GM19372 (cell line): ENCODE results near the gene ACTMAP.
"Not testable (repeated sequence)": the region's sequence is repeated elsewhere in the genome, so short reads cannot be mapped to it uniquely, and the experiment has no call there.

ENCODE experiments used
- ATAC-seq: cut with Tn5 transposase; IDR thresholded peaks from one replicate; pipeline ENCODE4 v1.9.1; 2021; ENCODE audit warnings: mild to moderate bottlenecking, low read depth, moderate library complexity; ENCODE audit not compliant: unreplicated experiment

Gene ACTMAP

GRCh38 chr19:40776932-40777644, 26.8 kb upstream of the ACTMAP start:
- ATAC-seq: peak; percentile 54

GRCh38 chr19:40776364-40776763, 26.1 kb upstream of the ACTMAP start:
- no peak for ATAC-seq

- no peak for ATAC-seq
Observed at GRCh38 chr19:40775632-40776022, 25.4 kb upstream of the ACTMAP start.

GRCh38 chr19:40774916-40775631, 24.8 kb upstream of the ACTMAP start, which contains the start of gene MIA:
TSS of gene MIA (plus strand) at chr19:40775521. CDS start at chr19:40775543, 22 bp downstream.
- ATAC-seq: no peak

GRCh38 chr19:40771101-40771862, 21.0 kb upstream of the ACTMAP start:
- ATAC-seq: not testable (repeated sequence)

GRCh38 chr19:40768869-40769268, 18.6 kb upstream of the ACTMAP start:
- no peak for ATAC-seq

GRCh38 chr19:40766385-40766784, 16.1 kb upstream of the ACTMAP start:
- not testable (repeated sequence) for ATAC-seq

GRCh38 chr19:40763963-40764362, 13.7 kb upstream of the ACTMAP start:
- no peak for ATAC-seq

- ATAC-seq: no peak
Observed at GRCh38 chr19:40763526-40763925, 13.2 kb upstream of the ACTMAP start.

GRCh38 chr19:40762754-40763470, 12.6 kb upstream of the ACTMAP start:
- ATAC-seq: no peak

- no peak for ATAC-seq
Observed at GRCh38 chr19:40759352-40759751, 9.1 kb upstream of the ACTMAP start.

GRCh38 chr19:40758491-40758890, 8.2 kb upstream of the ACTMAP start:
- no peak for ATAC-seq

- no peak for ATAC-seq
Observed at GRCh38 chr19:40756502-40757110, 6.3 kb upstream of the ACTMAP start.

- no peak for ATAC-seq
Observed at GRCh38 chr19:40755791-40756190, 5.5 kb upstream of the ACTMAP start.

- no peak for ATAC-seq
Observed at GRCh38 chr19:40755248-40755624, 5.0 kb upstream of the ACTMAP start.

- ATAC-seq: no peak
Observed at GRCh38 chr19:40754611-40755247, 4.5 kb upstream of the ACTMAP start.

GRCh38 chr19:40752257-40752781, 2.0 kb upstream of the ACTMAP start:
- ATAC-seq: no peak

GRCh38 chr19:40750874-40751537, 729 bp upstream of the ACTMAP start, which contains the start of gene SNRPA:
TSS of gene SNRPA (plus strand) at chr19:40751203. CDS start at chr19:40751409, 206 bp downstream.
- ATAC-seq: peak; percentile 45

- no peak for ATAC-seq
Observed at GRCh38 chr19:40747536-40747935, 2.7 kb downstream of the ACTMAP start.
